HG02588 (cell line): ENCODE data around the gene ZNF571.

Source experiments
- ATAC-seq: cut with Tn5 transposase; IDR thresholded peaks from one replicate; pipeline ENCODE4 v1.9.1; 2021; ENCODE audit warnings: mild to moderate bottlenecking, moderate library complexity; ENCODE audit not compliant: unreplicated experiment

Gene ZNF571

DNA sequence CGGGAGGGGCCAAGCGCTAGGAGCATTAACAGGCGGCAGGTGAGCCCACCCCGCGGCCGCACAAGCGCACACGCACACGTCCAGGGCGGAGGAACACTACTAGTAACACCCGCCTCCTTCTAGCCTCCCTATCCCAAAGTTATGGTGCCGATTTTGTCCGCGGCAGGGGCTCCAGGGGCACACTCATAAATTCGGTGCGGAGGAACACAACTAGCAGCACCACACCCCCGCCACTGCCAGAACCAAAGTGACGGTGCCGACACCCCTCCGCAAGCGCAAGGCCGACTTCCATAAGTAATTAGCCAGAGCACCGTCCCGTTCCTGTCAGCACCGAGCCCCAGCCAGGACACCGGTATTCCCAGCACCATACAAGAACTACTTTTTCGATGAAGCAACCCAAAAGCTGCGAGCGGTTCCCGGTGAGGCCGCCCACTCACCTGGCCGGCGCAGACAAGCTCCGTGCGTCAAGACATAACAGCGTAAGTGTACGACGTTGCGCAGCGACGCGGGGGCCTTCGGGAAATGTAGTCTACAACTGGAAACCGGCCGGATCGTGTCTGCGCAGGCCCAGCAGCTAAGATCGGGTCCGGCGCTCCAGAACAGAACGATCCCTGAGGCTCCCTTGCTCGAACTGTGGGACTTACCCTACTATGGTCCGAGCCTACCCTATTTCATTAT is at the start of gene ZNF571, which contains the start of gene ZNF540:
ZNF571 (minus strand) TSS at position 489 of the 678 bp plus-strand sequence. CDS start 8,116 bp downstream, outside the sequence.
ZNF540 (plus strand) TSS at position 573 of the 678 bp plus-strand sequence. CDS start 3,572 bp downstream, outside the sequence.
- ATAC-seq, result peak; percentile 92

DNA sequence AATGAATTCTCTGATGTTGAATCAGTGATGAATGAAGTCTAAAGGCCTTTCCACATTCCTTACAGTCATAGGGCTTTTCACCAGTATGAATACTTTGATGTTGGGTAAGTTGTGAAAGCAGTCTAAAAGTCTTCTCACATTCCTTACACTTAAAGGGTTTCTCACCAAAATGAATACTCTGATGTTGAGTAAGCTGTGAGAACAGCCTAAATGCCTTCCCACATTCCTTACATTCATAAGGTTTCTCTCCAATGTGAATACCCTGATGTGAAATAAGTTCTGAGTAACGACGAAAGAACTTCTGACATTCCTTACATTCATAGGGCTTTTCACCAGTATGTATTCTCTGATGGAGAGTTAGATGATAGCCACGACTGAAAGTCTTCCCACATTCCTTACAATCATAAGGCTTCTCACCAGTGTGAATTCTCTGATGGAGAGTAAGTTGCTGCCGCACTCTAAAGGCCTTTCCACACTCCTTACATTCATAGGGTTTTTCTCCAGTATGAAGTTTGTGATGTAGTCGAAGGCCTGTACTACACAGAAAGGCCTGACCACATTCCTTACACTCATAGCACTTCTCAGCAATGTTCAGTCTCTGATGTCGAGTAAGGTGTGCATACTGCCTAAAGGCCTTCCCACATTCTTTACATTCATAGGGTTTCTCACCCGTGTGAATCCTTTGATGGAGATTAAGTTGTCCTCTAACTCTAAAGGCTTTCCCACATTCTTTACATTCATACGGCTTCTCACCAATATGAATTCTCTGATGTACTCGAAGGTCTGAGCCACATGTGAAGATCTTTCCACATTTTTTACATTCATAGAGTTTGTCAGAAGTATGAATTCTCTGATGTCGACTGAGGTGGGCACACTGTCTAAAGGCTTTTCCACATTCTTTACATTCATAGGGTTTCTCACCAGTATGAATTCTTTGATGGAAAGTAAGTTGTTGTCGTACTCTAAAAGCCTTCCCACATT is 40.8 kb upstream of the ZNF571 start:
- ATAC-seq, result no peak

- peak; percentile 29 for ATAC-seq
Observed at GRCh38 chr19:37594982-37595382, 390 bp upstream of the ZNF571 start.

DNA sequence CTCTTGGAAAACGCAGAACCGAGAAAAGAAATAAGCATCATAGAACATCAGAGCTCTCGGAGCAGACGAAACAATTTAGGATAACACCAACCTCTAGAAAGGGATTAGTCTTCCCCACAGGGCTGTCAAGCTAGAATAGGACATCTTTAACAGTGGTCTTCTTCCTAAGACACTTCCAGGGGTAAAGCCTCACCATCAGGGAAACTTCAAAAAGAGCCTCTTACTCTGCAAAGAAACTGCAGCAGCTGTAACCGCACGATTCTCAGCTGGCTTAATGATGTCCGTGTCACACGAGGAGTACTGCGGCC is 642 bp downstream of the ZNF571 start:
- ATAC-seq, result no peak

DNA sequence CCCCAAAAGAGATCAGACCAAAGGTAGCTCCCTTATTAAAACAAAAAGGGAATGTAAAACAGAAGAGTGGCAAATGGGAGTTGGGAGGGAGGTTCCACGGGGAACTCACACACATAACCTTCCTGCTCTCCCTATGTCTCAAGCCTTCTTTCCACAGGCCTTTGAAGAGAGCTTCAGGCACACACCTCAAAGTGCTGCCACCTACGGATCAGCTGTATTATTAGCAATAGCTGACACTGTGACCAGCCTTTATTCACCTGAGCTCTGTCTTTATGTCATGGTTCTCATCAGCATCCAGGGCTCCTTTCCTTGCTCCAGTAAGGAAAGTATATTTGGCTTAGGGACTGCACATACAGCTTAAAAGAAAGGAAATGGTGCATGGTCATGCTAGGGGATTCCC is 11.3 kb downstream of the ZNF571 start:
- no peak for ATAC-seq

GRCh38 chr19:37572203-37572602 is 22.4 kb downstream of the ZNF571 start:
- no peak for ATAC-seq

GRCh38 chr19:37565370-37565669 is 29.3 kb downstream of the ZNF571 start:
- no peak for ATAC-seq

DNA sequence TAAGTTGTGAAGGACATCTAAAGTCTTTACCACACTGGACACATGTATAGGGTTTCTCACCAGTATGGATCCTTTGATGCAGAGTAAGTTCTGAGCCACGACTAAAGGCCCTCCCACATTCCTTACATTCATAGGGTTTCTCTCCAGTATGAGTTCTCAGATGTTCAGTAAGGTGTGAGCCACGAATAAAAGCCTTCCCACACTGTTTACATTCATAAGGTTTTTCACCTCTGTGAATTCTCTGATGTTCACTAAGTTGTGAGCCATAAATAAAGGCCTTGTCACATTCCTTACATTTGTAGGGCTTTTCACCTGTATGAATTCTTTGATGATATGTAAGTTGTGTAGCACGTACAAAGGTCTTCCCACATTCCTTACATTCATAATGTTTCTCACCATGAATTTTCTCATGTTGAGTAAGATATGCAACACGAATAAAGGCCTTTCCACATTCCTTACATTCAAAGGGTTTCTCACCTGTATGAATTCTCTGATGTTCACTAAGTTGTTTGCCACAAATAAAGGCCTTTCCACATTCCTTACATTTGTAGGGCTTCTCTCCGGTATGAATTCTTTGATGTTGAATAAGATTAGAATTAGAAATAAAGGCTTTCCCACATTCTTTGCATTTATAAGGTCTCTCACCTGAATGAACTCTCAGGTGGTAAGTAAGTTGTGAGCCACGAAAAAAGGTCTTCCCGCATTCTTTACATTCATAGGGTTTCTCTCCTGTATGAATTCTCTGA is 29.8 kb downstream of the ZNF571 start:
- no peak for ATAC-seq

DNA sequence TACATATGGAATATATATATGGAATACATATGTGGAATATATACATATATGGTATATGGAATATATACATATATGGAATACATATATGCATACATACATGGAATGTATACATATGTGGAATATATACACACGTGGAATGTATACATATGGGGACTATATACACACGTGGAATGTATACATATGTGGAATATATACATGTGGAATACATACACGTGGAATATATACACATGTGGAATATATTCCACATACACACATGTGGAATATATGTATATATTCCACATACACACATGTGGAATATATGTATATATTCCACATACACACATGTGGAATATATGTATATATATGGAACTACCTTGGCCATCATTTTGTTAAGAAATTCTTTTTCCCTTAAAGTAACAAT is 31.1 kb downstream of the ZNF571 start:
- ATAC-seq, result no peak

DNA sequence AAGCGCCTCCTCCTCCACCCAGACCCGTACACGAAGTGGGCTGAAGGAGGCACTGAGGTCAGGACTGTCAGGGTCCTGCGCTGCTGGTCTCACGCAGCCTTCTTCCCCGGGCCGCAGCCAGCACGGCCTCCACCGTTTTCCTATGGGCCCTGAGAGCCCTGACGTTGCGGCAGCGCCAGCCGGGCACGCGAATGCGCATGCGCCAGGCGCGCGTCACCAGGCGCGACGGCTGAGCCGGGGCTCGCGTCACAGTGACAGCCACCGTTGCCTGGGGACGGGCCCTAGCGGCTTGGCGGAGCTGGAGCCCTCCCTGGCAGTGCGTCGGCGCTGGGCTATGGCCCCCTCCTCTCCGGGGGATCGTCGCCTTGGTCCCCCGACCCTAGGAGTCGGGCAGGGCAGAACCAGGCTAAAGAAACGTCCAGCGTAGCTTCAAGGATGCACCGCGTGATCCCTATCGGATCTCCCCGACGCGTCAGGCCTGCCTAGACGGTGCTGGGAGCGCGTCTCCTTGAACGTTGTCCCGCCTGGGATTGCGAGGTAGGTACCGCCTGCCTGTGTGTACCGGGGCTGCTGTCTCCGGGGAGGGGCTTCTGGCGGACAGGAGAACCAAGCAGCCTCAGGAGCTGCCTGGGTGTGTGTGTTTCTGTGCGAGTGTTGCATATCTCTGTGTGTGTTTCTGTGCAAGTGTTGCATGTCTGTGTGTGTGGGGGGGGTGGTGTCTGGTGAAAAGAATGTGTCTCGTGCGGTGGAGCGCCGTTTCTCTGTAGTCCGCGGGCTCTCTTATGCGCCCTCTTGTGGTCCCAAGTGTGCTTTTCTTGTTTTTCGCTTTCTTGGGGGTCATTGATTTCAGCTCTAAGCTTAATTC is 43.2 kb downstream of the ZNF571 start:
- no peak for ATAC-seq

- ATAC-seq, result no peak
Observed at GRCh38 chr19:37537391-37537947, 57.1 kb downstream of the ZNF571 start.

DNA sequence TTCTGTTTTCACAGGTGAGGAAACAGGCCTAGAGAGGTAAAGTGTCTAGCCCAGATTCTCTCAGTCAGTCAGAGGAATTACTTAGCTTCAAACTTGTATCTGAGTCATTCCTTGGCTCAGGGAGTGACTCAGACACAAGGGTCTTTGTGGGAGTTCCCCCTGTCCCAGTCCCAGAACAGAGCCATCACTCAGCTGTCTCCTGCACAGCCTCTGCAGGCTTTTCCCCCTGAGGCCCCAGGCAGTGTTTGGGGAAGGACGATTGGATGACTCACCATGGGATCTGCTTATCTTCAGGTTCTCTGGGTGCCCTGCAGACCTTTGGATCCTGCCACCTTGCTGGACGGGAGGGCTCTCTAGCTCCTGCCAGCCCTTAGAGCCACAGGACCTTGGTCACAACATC is 74.7 kb downstream of the ZNF571 start:
- ATAC-seq, result no peak
